ENCODE data around the gene EP400. TPM values are rescaled to one million over a fixed set of nuclear protein-coding genes. Genes with fewer than 3 reads are reported as not detected.

The EP400 gene
- 9.7 and 20.3 TPM in 2 replicates for total RNA-seq

DNA sequence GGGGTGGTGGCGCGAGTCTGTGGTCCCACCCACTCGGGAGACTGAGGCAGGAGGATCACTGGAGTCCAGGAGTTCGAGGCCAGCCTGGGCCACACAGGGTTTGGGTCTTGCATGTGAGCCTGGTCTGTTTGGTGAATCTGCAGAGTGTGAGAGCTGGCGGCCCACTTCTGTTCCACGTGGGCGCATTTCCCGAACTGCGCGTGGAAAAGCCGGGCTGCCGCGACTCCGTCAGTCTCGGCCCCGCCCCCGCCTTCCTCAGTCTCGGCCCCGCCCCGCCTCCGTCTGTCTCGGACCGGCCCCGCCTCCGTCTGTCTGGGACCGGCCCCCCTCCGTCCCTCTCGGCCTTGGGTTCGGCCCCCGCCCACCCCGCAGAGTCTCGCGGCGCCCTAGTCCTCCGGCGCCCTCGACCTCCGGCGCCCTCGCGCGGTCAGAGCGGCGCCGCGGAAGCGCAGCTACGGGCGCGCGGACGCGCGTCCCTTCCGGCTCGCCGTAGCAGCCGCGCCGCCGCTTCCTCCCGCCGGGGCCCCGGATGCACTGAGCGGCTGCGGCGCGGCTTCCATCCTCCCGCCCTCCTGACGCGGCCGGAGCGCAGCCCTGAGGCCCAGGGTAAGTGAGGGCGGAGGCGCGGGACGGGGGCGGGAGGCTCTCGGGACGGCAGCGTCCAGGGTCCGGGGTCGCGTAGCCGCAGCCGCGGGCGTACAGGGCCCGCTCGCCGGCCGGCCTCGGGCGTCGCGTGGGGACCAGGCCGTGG lies at the start of gene EP400:
Gene EP400, plus strand, starts transcription at position 512 of the 751 bp plus-strand sequence. CDS start 10,678 bp downstream, outside the sequence.
- DNase-seq = peak; percentile 96

DNA sequence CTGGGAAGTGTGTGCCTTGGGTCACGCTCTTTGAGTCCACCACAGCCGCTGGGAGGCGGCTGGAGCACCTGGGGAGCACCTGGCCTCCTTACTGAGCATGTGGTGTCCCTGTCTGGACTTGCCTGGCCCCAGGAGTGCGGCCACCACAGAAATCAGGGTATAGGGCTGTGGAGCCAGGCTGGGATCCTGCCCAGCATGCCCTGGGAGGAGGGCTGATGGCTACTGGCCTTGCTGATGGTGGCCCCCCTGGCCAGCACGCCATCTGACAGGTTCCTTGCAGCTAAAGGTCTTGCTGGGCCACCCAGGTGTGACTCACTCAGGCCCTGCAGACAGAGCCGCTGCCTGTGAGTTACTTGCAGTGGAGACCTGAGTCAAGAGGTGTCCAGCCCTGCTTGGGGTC lies 49.3 kb upstream of the EP400 start:
- DNase-seq = no peak

GRCh38 chr12:131901431-131902331 lies 48.1 kb upstream of the EP400 start:
- DNase-seq = no peak

DNA sequence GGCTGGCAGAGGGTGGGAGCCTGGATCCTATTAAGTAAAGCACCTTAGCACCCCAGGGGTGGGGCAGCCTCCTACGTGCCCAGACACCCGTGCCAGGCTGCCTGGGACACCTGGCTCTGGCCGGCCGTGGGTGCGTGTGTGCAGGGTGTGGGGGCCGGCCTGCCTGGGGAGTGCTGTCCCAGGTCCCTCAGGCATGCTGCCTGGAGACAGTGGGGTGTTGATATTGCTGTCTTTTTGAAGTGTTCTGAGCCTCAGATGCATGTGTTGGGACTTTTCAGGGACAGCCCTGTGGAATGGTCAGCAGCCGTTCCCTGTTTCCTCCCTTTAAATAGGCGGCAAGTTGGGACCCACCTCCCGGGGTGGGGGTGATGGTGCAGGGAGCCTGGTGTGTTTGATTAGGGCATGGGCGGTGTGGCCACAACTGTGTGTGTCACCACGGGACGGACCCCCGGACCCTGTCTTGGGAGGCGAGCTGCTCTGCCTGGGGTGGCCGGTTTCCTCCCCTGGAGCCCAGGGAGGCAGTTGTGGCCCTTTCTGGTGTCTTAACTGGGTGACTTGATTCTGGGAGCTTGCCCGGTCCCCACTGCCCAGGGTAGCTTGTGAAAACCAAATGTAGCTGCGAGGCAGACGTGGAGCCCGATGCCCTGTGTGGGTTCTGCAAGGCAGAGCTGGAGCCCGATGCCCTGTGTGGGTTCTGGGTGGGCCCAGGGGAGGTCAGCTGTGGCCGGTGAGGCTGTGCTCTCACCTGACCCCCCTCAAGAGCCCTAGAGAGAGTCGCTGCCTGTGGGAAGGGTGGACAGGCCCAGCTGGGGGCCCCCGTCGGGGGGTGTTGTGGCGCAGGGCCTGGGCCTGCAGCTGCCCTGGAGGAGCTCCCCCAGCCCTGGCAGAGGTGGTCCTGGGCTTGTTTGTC lies 47.2 kb upstream of the EP400 start:
- DNase-seq = no peak

- no peak for DNase-seq
These were observed 46.2 kb upstream of the EP400 start for GRCh38 chr12:131903270-131904255.

GRCh38 chr12:131904346-131904745 lies 45.4 kb upstream of the EP400 start:
- no peak for DNase-seq

GRCh38 chr12:131905081-131905629 lies 44.6 kb upstream of the EP400 start:
- DNase-seq = no peak

DNA sequence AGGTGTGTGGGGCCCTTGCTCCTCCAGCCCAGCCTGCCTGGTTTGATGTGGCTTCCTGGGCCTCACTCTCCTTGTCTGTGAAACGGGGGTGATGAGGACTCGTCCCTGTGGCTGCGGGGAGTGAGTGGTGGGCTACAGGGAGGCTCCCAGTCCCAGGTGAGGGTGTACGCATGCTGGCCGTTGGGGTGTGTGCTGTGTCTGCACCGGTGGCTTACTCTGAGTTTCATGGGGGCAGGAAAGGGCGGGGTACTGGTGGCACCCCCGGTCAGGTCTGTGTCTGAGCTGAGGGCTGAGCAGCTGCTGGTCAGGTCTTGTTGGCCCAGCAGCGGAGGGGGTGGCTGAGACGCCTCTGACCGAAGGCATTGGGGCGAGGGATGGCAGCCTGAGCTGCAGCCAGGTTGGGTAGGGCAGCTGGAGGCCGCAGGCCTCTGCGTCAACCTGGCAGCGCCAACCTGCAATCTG lies 44.1 kb upstream of the EP400 start:
- no peak for DNase-seq

DNA sequence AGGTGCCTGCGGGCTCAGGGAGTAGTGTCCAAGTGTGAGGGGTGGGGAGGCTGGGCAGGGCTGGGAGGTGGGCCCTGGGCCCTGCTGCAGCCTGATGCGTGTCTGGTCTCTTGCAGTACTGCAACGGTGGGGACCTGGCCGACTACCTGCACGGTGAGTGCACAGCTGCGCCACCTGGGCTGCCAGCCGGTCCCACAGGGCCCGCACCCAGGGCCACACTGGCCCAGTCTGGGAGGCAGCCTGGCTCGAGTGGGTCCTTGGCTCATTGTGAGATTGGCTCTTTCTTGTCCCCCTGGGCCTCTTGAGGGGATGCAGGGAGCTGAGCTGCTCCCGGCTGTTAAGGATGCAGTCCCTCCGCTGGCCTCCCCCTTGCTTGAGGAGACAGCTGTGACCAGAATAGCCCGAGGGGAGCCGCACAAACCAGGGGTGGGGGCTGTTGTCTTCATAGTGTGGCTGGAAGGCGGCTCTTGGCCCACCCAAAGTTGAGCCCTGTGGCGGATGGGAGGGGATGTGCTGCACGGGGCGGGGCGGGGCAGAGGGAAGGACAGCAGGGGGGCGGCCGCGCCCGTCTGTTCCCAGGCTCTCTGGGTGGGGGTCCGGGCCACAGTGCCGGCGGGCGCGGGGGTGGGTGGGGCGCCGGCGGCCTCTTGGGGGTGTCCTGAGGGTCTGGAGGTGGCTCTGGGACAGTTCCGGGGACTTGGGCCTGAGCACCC lies 42.2 kb upstream of the EP400 start:
- DNase-seq = no peak

DNA sequence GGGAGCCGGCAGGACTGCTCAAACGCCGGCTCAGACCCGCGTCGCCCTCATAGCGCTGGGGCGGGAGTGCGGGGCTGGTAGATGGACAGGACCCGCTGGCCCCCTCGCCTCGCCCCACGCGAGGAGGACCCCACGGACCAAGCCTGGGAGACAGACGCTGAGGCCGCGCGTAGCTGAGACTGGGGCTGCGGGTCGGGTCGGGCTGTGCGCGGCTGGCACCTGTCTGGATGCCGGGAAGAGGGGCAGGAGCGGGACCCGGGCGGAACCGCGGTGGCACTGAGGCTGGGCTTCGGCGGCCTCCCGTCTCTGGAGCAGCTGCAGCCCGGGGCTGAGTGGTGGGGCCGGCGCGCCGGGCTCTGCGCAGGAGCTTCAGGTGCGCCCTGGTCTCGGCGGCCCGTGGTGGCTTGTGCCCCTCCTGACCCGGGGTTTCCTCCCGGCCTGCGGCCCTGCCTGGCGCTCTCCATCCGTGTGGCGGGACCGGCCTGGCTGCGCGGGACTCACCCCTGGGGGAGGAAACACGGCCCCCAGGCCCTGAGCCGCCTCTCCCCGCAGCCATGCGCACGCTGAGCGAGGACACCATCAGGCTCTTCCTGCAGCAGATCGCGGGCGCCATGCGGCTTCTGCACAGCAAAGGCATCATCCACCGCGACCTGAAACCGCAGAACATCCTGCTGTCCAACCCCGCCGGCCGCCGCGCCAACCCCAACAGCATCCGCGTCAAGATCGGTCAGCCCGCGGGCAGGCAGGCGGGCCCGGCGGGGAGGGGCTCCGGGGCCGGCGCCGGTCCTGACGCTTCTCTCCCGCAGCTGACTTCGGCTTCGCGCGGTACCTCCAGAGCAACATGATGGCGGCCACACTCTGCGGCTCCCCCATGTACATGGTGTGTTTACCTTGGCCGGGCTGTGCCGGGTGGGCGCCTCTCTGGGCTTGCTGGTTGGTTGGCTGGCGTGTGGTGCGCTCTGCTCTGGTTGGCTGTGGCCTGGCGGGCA lies 41.4 kb upstream of the EP400 start:
- no peak for DNase-seq

DNA sequence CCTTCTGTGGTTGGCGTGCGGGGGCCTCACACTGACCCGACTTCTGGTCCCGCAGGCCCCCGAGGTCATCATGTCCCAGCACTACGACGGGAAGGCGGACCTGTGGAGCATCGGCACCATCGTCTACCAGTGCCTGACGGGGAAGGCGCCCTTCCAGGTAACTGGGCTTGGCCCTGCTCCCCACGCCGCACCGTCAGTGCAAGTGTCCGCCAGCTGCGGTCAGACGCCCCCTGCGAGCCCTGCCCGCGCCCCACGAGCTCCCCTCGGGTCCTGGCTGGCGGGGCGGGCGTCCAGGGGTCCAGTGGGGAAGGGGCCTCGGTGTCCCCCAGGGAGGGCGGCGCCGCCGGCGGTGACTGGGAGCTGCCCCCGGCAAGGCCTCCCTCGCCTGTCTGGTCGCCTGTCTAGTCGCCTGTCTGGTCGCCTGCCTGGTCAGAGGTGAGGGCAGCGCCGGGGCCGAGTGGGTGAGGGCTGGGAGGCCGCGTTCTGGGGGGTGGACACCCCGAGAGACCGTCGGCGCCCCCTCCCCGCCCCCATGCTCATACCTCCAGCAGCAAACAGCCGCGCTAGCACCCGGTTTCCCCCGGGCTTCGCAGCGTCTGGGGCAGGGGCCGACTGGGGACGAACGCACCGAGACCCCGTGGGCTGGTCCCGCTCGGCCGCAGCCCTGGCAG lies 40.5 kb upstream of the EP400 start:
- DNase-seq = no peak

- DNase-seq = no peak
These were observed 40.0 kb upstream of the EP400 start for GRCh38 chr12:131909752-131910219.

DNA sequence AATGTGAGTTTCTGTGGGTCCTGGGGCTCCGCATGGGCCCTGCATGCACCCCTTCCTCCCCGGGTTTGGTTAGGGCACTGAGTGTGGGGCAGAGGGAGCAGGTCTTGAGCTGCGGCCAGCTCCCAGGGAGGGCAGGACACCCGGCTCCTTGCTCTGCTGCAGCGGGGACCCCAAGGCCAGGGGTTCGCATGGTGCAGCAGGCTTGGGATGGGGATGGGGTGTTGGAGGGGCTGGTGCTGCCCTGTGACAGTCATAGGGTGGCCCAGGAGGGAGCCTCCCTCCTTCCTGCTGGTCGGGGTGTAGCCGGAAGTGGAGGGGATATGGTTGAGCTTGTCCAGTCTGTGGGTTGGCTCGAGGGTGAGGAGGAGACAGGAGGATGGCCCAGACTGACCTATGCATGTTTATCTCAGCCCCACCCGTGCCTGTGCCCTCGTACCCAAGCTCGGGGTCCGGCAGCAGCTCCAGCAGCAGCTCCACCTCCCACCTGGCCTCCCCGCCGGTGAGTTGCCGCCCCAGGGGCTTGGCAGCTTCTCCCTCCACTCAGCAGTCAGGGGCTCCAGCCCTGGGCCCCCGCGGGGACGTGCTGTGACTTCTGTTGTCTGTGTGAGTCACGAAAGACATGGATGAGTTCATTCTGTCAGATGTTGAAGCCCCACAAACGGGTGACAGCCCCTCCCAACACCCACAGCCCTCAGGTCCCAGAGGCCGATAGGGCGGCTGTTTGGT lies 39.3 kb upstream of the EP400 start:
- DNase-seq = no peak

- no peak for DNase-seq
These were observed 38.6 kb upstream of the EP400 start for GRCh38 chr12:131911028-131911650.

DNA sequence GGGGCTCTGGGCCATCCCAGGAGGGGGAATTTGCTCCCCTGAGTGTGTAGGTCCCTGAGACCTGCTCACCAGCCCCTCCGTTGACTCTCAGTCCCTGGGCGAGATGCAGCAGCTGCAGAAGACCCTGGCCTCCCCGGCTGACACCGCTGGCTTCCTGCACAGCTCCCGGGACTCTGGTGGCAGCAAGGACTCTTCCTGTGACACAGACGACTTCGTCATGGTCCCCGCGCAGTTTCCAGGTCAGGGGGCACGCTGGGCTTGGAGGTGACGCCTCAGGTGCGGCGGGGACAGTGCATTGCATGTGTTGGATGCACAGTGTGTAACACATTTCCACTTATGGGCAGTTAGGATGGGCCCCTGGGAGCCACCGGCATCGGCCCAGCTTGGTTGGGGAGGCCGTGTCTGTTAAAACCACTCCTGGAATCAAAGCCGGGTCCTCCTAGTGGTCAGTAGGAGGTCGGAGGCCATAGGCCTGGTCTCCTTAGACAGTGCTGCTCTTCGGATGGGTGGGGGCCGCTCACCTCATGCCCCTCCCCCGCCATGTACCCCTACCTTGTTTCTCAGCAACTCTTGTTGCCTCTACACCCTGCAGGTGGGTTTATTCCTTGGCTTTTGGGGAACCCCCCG lies 37.8 kb upstream of the EP400 start:
- peak; percentile 19 for DNase-seq

DNA sequence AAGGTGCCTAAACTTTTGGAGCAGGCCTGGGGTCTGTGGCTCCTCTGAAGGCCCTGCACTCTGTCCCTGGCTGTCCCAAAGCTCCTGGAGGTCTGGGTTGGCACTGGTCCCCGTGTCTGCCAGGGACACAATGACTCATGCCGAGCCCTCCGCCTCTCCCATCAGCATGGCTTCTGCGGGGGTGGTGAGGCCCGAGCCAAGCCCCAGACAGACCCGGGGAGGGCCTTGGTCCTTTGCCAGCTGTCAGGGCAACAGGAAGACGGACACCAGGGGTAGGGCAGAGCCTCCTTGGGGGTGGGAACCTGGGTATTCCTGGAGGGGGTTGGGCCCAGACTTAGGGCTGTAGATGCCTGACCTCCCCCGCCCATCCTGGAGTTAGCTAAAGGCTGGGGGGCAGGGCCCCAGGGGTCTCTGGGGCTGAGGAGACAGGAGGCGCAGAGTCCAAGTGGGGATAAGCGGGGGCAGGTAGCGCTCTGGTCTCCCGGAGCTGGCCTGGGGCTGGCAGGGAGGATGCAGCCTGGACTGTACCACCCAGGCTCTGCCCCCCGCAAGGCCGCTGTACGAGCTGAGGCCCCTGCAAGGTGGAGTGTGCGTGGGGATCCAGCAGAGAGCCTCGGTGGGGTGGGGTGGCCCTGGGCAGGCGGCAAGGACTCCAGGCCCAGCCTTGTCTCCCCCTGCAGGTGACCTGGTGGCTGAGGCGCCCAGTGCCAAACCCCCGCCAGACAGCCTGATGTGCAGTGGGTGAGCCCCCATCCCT lies 37.0 kb upstream of the EP400 start:
- DNase-seq = peak; percentile 90

Measured in dermis blood vessel endothelial cell (primary cell).